Measurements from ENCODE around the gene GYG2.

The GYG2 gene

DNA sequence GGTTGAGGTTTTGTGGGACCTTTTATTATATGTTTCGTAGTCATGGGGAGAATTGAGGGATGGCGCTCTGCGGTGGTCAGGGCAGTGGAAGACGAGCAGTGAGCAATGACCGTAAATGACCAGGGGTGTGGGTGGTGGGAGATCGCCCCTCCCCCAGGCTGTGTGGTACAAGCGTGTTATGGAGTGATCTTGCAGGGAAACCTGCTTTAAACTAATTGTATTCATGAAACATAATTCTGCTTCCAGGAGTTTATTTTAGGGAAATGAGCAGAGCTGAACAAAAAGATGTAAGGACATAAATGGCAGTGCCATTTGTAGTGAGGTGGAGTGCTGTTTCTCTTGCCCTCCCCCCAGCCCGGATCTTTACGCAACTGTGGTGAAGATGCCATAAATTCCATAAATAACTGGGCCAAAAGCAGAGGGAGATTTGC is 20.2 kb downstream of the GYG2 start (continued):
- no peak for TF ChIP-seq ZNF621 (tag by site-specific recombination; IDR thresholded peaks at IDR 0.05)
- no peak for TF ChIP-seq ZNF366 (tag by site-specific recombination; conservative IDR thresholded peaks at IDR 0.05)

DNA sequence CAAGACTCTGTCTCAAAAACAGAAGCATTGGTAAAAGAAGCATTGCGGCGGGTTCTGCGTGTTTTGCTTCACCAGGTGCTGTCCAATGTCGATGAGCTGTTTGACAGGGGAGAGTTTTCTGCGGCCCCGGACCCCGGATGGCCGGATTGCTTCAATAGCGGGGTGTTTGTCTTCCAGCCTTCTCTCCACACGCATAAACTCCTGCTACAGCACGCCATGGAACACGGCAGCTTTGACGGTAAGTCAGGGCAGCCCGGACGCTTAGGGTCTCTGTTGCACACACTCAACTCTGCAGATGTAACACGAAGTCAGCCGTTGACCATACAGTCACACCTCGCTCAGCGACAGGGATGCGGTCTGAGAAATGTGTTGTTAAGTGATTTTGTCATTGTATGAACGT is 26.2 kb downstream of the GYG2 start:
- Histone ChIP-seq H3K9me3 (ENCODE audit: control insufficient read depth, insufficient read depth, low read depth, low read length) (no peaks in the 10 kb centered on the region; the same call in 1 of the 2 replicates), H3K36me3 (ENCODE audit: control insufficient read depth in 2 of 2, insufficient read depth in 1 of 2, low read length in 2 of 2) (peaks cover 0 to 40% of the 10 kb centered on the region in 2 experiments; a peak in 1 of 3 replicates), H3K4me3 (ENCODE audit: low read depth, low read length) (no peak overlapping the region), H3K4me1 (ENCODE audit: control insufficient read depth, insufficient read depth, low read length) (no peaks in the 10 kb centered on the region), H3K27ac (ENCODE audit: extremely low read depth, low read depth, low read length) (no peak overlapping the region)
- POLR2A ChIA-PET: no interaction called here
- CTCF ChIA-PET: no interaction called here
- TF ChIP-seq ZNF292 (tag by site-specific recombination; IDR thresholded peaks at IDR 0.05; ENCODE audit: borderline replicate concordance, low read depth) (no peak), TRIM28 (IDR thresholded peaks at IDR 0.05; ENCODE audit: borderline replicate concordance, low read length) (no peak), ZBTB48 (tag by site-specific recombination; IDR thresholded peaks at IDR 0.05) (no peak)
- TF ChIP-seq, protein P1, sequence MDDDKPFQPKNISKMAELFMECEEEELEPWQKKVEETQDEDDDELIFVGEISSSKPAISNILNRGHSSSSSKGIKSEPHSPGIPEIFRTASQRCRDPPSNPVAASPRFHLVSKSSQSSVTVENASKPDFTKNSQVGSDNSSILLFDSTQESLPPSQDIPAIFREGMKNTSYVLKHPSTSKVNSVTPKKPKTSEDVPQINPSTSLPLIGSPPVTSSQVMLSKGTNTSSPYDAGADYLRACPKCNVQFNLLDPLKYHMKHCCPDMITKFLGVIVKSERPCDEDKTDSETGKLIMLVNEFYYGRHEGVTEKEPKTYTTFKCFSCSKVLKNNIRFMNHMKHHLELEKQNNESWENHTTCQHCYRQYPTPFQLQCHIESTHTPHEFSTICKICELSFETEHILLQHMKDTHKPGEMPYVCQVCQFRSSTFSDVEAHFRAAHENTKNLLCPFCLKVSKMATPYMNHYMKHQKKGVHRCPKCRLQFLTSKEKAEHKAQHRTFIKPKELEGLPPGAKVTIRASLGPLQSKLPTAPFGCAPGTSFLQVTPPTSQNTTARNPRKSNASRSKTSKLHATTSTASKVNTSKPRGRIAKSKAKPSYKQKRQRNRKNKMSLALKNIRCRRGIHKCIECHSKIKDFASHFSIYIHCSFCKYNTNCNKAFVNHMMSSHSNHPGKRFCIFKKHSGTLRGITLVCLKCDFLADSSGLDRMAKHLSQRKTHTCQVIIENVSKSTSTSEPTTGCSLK (tag by site-specific recombination; IDR thresholded peaks at IDR 0.05): no peak

DNA sequence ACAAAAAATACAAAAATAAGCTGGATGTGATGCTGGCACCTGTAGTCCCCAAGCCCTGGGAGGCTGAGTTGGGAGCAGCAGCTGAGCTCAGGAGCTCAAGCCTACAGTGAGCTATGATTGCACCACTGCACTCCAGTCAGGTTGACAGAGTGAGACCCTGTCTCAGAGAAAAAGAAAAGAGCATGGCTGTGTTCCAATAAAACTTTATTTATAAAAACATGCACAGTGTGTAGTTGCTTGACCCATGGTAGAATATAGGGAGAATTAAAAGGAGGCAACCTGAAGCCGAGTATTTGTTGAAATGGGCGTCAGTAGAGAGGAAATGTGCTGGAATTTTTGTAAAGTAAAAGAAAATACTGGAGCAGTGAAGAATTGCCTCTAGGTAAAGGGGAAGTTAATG is 27.0 kb downstream of the GYG2 start:
- Histone ChIP-seq H3K27ac (ENCODE audit: extremely low read depth, low read depth, low read length) (no peak overlapping the region), H3K4me1 (ENCODE audit: control insufficient read depth, insufficient read depth, low read length) (no peaks in the 10 kb centered on the region), H3K4me3 (ENCODE audit: low read depth, low read length) (no peak overlapping the region), H3K36me3 (ENCODE audit: control insufficient read depth in 2 of 2, insufficient read depth in 1 of 2, low read length in 2 of 2) (peaks cover 0 to 44% of the 10 kb centered on the region in 2 experiments; a peak in 1 of 3 replicates), H3K9me3 (ENCODE audit: control insufficient read depth, insufficient read depth, low read depth, low read length) (no peaks in the 10 kb centered on the region; the same call in 1 of the 2 replicates)
- POLR2A ChIA-PET: no interaction called here
- CTCF ChIA-PET: no interaction called here
- TF ChIP-seq, protein P2, sequence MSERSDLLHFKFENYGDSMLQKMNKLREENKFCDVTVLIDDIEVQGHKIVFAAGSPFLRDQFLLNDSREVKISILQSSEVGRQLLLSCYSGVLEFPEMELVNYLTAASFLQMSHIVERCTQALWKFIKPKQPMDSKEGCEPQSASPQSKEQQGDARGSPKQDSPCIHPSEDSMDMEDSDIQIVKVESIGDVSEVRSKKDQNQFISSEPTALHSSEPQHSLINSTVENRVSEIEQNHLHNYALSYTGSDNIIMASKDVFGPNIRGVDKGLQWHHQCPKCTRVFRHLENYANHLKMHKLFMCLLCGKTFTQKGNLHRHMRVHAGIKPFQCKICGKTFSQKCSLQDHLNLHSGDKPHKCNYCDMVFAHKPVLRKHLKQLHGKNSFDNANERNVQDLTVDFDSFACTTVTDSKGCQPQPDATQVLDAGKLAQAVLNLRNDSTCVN (tag by site-specific recombination; optimal IDR thresholded peaks at IDR 0.05): no peak
- TF ChIP-seq, protein P3, sequence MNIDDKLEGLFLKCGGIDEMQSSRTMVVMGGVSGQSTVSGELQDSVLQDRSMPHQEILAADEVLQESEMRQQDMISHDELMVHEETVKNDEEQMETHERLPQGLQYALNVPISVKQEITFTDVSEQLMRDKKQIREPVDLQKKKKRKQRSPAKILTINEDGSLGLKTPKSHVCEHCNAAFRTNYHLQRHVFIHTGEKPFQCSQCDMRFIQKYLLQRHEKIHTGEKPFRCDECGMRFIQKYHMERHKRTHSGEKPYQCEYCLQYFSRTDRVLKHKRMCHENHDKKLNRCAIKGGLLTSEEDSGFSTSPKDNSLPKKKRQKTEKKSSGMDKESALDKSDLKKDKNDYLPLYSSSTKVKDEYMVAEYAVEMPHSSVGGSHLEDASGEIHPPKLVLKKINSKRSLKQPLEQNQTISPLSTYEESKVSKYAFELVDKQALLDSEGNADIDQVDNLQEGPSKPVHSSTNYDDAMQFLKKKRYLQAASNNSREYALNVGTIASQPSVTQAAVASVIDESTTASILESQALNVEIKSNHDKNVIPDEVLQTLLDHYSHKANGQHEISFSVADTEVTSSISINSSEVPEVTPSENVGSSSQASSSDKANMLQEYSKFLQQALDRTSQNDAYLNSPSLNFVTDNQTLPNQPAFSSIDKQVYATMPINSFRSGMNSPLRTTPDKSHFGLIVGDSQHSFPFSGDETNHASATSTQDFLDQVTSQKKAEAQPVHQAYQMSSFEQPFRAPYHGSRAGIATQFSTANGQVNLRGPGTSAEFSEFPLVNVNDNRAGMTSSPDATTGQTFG (tag by site-specific recombination; IDR thresholded peaks at IDR 0.05; ENCODE audit: borderline replicate concordance): no peak

DNA sequence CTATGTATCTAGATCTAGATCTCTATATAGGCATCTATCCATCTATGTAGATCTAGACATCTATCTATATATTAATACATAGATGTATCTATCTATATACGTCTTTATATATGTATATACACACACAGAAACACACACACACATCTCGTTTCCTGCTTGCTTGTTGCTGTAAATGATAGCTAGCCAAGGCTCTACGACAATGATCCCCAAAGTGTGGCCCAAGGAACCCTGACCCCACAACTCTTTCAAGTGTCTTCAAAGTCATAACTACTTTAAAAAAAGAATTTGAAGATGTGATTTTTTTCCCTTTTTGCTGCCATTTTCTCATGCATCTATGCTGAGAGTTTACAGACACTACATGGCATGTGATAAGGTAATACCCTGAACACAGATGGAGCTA is 28.8 kb downstream of the GYG2 start:
- Histone ChIP-seq H3K4me1 (ENCODE audit: control insufficient read depth, insufficient read depth, low read length) (no peaks in the 10 kb centered on the region), H3K27ac (ENCODE audit: extremely low read depth, low read depth, low read length) (no peak overlapping the region), H3K4me3 (ENCODE audit: low read depth, low read length) (no peak overlapping the region), H3K9me3 (ENCODE audit: control insufficient read depth, insufficient read depth, low read depth, low read length) (no peaks in the 10 kb centered on the region), H3K36me3 (ENCODE audit: control insufficient read depth in 2 of 2, insufficient read depth in 1 of 2, low read length in 2 of 2) (peaks cover 0 to 57% of the 10 kb centered on the region in 2 experiments; a peak in 1 of 3 replicates)
- ChIA-PET POLR2A (no interaction called here), CTCF (interaction anchor here (0.7 kb wide), 1 partner anchor 527 kb away, joined by 3 read pairs; no protein-coding TSS in a partner anchor)
- no peak for TF ChIP-seq YY2 (tag by site-specific recombination; IDR thresholded peaks at IDR 0.05)
- TF ChIP-seq ZNF211 (tag by site-specific recombination; IDR thresholded peaks at IDR 0.05; ENCODE audit: low read depth): no peak
- no peak for TF ChIP-seq ZBTB8A (tag by site-specific recombination; IDR thresholded peaks at IDR 0.05)
- TF ChIP-seq, protein P4, sequence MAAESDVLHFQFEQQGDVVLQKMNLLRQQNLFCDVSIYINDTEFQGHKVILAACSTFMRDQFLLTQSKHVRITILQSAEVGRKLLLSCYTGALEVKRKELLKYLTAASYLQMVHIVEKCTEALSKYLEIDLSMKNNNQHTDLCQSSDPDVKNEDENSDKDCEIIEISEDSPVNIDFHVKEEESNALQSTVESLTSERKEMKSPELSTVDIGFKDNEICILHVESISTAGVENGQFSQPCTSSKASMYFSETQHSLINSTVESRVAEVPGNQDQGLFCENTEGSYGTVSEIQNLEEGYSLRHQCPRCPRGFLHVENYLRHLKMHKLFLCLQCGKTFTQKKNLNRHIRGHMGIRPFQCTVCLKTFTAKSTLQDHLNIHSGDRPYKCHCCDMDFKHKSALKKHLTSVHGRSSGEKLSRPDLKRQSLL (tag by site-specific recombination; IDR thresholded peaks at IDR 0.05): no peak
- no peak for TF ChIP-seq IKZF3 (tag by site-specific recombination; IDR thresholded peaks at IDR 0.05)
- no peak for TF ChIP-seq ZBTB7A (tag by site-specific recombination; IDR thresholded peaks at IDR 0.05; ENCODE audit: low read depth)
- TF ChIP-seq, protein P5, sequence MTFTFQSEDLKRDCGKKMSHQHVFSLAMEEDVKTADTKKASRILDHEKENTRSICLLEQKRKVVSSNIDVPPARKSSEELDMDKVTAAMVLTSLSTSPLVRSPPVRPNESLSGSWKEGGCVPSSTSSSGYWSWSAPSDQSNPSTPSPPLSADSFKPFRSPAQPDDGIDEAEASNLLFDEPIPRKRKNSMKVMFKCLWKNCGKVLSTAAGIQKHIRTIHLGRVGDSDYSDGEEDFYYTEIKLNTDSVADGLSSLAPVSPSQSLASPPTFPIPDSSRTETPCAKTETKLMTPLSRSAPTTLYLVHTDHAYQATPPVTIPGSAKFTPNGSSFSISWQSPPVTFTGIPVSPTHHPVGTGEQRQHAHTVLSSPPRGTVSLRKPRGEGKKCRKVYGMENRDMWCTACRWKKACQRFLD (tag by site-specific recombination; IDR thresholded peaks at IDR 0.05): no peak
- TF ChIP-seq, protein P6, sequence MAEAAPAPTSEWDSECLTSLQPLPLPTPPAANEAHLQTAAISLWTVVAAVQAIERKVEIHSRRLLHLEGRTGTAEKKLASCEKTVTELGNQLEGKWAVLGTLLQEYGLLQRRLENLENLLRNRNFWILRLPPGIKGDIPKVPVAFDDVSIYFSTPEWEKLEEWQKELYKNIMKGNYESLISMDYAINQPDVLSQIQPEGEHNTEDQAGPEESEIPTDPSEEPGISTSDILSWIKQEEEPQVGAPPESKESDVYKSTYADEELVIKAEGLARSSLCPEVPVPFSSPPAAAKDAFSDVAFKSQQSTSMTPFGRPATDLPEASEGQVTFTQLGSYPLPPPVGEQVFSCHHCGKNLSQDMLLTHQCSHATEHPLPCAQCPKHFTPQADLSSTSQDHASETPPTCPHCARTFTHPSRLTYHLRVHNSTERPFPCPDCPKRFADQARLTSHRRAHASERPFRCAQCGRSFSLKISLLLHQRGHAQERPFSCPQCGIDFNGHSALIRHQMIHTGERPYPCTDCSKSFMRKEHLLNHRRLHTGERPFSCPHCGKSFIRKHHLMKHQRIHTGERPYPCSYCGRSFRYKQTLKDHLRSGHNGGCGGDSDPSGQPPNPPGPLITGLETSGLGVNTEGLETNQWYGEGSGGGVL (tag by site-specific recombination; IDR thresholded peaks at IDR 0.05): no peak
- no peak for TF ChIP-seq ZNF555 (tag by site-specific recombination; conservative IDR thresholded peaks at IDR 0.05)
- TF ChIP-seq OVOL3 (tag by site-specific recombination; IDR thresholded peaks at IDR 0.05): no peak
- TF ChIP-seq, protein P7, sequence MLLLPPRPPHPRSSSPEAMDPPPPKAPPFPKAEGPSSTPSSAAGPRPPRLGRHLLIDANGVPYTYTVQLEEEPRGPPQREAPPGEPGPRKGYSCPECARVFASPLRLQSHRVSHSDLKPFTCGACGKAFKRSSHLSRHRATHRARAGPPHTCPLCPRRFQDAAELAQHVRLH (tag by site-specific recombination; IDR thresholded peaks at IDR 0.05): no peak

Measured in HEK293 (cell line).